GM13976 (cell line): ENCODE data around the gene S1PR4.
"Not testable (repeated sequence)": the region's sequence is repeated elsewhere in the genome, so short reads cannot be mapped to it uniquely, and the experiment has no call there.

Experiments used
- DNase-seq: peaks from one replicate; pipeline ENCODE4 v3.0.0; 2012; ENCODE audit warnings: low spot score
- in situ Hi-C: fragments of 300-500 bp; cut with MboI; formaldehyde crosslinking; loops from one replicate; pipeline ENCODE4 v1.12.0; 2022; ENCODE audit warnings: low sequenced_read_pairs, mixed read lengths, inconsistent platforms; ENCODE audit not compliant: unreplicated experiment
- TF ChIP-seq, protein P1 (sequence below): IDR thresholded peaks from 2 replicates; pipeline ENCODE4 v1.5.1; 2012; ENCODE audit warnings: borderline replicate concordance, mild to moderate bottlenecking; ENCODE audit not compliant: insufficient read depth; ENCODE audit errors: extremely low read depth, missing control alignments, control extremely low read depth

S1PR4 gene

DNA sequence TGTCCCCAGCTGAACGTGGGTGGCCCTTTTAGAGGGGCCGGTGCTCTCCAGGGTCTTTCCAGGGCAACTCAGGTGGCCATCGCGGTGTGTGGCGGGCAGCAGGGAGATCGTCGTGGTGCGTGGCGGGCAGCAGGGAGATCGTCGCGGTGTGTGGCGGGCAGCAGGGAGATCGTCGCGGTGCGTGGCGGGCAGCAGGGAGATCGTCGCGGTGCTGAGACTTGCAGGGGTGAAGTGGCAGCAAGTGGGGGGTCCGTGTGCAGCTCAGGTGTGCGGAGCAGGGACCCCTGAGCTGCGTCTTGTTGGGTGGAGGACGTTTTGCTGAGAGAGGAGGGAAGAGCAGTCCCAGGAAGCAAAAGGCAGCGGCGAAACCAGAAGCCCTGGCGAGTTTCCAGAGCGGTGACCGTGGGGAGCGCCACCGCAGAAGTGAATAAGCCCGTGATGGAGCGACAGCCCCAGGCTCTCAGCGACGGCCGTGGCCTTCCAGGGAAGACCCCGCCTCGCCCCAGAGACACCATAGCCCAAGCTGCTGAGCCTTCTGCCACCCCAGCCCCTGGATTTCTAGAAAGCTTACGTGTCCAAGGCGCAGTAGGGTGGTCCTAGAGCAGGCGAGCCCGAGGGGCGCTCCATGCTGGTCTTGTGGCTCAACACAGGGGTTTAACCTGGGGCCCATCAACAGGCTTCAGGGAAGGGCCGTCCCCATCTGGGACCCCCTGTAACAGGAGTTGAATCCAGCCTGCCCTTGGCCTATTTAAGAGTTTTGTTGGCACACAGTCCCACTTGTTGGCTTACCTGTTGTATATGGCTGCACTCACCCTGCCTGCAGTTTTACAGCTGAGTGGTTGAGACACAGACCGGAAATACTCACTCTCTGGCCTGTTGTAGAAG lies 12.6 kb downstream of the S1PR4 start:
- TF ChIP-seq, protein P1, sequence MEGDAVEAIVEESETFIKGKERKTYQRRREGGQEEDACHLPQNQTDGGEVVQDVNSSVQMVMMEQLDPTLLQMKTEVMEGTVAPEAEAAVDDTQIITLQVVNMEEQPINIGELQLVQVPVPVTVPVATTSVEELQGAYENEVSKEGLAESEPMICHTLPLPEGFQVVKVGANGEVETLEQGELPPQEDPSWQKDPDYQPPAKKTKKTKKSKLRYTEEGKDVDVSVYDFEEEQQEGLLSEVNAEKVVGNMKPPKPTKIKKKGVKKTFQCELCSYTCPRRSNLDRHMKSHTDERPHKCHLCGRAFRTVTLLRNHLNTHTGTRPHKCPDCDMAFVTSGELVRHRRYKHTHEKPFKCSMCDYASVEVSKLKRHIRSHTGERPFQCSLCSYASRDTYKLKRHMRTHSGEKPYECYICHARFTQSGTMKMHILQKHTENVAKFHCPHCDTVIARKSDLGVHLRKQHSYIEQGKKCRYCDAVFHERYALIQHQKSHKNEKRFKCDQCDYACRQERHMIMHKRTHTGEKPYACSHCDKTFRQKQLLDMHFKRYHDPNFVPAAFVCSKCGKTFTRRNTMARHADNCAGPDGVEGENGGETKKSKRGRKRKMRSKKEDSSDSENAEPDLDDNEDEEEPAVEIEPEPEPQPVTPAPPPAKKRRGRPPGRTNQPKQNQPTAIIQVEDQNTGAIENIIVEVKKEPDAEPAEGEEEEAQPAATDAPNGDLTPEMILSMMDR, result no peak
- in situ Hi-C loops, result no loop called here
- no peak for DNase-seq

- in situ Hi-C loops, DNase-seq: not testable (repeated sequence)
Measured at GRCh38 chr19:3191806-3192104, 13.2 kb downstream of the S1PR4 start.

DNA sequence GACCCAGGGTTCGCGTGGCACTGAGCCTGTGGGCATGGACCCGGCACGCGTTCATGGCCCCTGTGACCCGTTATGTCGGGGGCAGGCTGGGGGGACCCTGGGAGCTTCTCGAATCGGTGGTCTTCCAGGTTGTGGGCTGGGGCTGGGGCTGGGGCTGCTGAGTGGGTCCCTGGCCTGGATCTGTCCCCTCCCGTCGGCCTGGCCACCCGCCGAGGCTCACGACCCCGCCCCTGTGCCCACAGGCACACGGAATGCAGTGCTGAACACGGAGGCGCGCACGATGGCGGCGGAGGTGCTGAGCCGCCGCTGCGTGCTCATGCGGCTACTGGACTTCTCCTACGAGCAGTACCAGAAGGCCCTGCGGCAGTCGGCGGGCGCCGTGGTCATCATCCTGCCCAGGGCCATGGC lies 13.7 kb downstream of the S1PR4 start:
- TF ChIP-seq, protein P1, result no peak
- in situ Hi-C loops, result no loop called here
- DNase-seq, result no peak

DNA sequence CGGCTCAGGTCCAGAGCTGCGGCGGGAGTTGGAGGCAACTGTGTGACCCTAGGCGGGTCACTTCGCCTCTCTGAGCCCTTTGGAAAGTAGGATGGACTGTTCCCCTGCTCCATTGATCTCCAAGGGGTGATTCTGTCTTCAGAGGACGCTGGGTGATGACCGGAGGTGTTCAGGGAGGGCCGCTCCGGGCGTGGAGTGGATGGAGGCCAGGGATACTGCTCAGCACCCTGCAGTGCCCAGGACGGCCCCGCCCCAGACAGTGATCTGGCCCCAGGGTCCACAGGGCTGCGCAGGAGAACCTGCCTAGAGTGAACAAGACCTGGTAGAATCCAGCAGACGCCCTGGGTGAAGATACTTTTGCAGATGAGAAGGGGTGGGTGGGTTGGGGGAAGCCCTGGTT lies 14.1 kb downstream of the S1PR4 start:
- TF ChIP-seq, protein P1, result no peak
- DNase-seq, result no peak
- in situ Hi-C loops, result no loop called here

DNA sequence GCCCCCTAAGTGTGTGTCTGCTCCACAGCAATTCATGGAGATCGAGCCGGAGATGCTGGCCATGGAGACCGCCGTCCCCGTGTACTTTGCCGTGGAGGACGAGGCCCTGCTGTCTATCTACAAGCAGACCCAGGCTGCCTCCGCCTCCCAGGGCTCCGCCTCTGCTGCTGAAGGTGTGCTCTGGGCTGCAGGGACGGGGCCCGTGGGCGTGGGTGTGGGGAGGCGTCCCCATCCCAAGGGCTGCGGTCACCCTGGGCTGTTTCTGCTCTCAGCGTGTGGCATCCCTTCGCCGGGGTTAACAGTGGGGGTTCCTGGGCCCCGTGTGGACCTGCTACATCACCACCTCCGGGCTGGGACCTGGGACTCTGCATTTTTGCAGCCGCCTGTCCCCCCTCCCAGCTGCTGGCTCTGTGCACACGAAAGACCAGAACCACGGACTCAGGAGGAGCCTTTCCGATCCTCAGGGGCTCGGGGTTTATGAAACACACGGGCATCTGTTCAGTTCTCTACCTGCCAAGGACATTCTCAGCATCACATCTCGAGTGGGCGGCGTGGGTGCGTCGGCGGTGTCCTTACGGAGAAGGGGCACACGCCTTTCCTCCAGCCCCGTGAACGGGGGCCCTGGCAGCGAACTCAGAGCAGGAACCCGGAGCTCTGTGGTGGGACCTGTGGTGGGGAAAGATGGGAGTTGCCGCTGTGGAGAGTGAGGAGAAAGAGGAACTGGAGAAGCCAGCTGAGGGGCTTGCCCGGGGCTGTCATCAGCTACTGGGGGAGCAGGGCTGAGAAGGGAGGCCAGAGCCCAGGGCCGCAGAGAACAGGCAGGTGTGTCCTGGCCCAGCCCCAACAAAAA lies 14.9 kb downstream of the S1PR4 start:
- in situ Hi-C loops, result no loop called here
- no peak for DNase-seq
- TF ChIP-seq, protein P1, result no peak

DNA sequence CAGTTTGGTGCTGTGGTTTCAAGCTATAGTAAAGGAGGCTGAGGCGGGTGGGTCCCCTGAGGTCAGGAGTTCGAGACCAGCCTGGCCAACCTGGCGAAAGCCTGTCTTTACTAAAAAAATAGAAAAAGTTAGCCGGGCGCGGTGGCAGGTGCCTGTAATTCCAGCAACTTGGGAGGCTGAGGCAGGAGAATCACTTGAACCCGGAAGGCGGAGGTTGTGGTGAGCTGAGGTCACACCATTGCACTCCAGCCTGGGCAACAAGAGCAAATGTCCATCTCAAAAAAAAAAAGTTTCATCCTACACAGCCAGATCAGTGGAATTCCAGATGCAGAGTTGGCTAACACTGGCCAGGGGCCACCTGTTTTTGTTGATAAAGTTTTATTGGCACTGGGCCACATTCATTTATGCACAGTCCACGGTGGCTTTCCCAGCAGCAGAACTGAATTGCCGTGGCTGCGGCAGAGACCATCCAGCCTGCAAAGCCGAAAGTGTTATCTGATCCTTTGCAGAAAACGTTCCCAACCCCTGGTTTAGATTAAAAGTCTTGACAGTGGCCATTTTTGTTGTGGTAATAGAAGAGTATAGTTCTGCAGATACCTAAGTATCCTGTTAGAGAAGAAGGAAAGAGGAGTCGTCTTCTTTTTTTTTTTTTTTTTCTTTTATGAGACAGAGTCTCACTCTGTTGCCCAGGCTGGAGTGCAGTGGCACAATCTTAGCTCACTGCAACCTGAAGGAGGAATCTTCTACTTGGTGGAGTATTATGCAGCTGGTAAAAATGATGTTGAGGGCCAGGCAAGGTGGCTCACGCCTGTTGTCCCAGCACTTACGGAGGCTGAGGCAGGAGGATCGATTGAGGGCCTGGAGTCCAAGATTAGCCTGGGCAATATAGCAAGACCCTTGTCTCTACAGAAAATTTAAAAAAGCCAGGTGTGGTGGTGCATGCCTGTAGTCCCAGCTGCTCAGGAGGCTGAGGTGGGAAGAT lies 15.8 kb downstream of the S1PR4 start:
- DNase-seq, result no peak
- in situ Hi-C loops, result no loop called here
- TF ChIP-seq, protein P1, result no peak
